GM21423 (cell line): ENCODE measurements around the gene SMOC1.
"Not testable (repeated sequence)": the region's sequence is repeated elsewhere in the genome, so short reads cannot be mapped to it uniquely, and the experiment has no call there.

Experiments
- ATAC-seq: cut with Tn5 transposase; IDR thresholded peaks from one replicate; pipeline ENCODE4 v1.9.1; 2021; ENCODE audit warnings: mild to moderate bottlenecking, moderate library complexity; ENCODE audit not compliant: unreplicated experiment

The SMOC1 gene

GRCh38 chr14:69896080-69896479, 16.9 kb downstream of the SMOC1 start:
- no peak for ATAC-seq

DNA sequence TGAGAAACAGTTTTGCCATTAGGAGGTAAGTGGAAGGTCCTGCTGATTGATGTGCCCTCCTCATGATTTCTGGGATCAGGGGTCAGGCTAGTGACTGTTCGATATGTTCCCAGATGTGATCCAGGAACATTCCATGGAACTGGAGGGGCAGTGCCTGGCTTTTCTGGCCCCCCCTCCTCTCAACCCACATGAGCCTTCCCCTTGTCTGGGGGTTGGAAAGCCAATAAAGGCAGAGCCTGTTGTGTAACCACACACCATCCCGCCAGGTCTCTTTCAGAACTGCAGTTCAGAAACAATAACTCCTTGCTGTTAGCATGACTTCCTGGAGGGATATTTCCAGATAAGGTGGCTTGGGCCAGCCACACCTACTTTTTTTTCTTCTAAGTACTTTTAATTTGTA, 17.8 kb downstream of the SMOC1 start:
- ATAC-seq, result no peak

DNA sequence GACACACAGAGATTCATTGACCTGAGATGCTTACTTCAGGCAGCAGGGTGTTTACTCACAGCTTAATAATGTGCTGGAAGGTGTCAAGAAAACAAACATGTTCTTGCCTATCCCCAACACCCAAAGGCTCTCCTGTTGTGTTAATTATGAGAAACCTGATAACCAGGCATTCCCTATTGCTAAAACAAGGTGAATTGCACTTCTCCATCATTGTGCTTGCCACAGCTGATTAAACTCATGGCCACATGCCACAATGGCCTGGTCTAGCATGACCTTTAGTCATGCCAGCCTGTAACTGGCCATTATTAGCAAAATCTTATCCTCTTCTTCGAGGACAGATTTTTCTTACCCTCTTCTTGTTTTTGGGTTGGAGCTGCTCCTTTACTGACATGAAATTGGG, 21.4 kb downstream of the SMOC1 start:
- no peak for ATAC-seq

DNA sequence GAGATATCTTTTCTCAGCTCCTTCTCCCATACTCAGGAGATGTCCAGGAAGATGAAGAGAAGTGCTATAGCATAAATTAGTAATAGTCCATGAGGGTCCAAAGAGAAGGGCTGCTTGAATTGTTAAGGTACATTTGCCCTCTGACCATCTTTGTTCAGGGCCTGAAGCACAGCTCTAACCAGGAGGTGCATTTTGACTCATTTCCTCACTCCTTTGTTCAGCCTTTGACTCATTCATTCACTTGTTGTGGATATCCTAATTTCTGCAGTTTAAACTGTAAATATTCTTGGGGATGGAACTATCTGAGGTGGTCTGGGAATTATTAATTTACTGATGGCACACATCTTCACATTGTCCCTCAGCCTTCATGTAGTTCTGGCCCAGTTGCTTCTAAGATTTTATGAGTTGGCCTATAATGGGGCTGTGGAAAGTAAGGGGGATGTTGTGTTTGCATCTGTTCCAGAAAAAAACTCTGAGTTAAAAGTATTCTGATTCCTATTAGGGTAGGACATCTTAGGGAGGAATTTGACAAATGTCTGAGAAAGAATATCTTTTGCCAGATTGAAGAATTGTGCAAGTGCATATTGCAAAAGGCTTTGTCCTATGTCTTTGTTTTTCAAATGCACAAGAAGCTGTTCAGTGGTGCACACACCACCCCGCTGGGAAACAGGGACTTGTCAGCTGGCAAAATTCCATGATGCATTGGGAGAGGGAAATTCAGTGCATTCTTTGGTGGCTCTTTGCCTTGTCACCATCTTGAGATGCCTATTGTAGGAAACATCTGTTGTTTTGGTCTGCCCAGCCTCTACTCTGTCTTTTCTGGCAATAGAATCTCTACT, 22.1 kb downstream of the SMOC1 start:
- no peak for ATAC-seq

GRCh38 chr14:69903046-69903445, 23.8 kb downstream of the SMOC1 start:
- not testable (repeated sequence) for ATAC-seq

DNA sequence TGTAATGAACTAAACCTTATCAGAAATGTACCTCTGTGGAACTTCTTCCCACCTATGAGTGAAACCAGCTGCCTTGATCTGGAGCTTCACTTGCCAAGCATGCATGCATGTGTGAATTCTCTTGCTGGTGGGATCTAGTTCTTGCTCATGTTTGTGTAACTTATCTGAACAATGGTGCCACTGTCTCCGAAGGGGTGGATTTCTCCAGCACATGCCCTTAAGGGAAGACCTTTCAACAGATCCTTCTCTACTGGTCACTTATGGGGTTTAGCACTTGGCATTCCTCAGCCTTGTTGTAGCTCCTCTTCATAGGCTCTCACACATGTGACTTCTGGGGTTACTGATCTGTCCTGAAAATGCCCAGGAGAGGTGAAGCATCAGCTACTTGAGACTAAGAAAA, 25.0 kb downstream of the SMOC1 start:
- ATAC-seq, result no peak

GRCh38 chr14:69906201-69906600, 27.0 kb downstream of the SMOC1 start:
- ATAC-seq, result no peak

DNA sequence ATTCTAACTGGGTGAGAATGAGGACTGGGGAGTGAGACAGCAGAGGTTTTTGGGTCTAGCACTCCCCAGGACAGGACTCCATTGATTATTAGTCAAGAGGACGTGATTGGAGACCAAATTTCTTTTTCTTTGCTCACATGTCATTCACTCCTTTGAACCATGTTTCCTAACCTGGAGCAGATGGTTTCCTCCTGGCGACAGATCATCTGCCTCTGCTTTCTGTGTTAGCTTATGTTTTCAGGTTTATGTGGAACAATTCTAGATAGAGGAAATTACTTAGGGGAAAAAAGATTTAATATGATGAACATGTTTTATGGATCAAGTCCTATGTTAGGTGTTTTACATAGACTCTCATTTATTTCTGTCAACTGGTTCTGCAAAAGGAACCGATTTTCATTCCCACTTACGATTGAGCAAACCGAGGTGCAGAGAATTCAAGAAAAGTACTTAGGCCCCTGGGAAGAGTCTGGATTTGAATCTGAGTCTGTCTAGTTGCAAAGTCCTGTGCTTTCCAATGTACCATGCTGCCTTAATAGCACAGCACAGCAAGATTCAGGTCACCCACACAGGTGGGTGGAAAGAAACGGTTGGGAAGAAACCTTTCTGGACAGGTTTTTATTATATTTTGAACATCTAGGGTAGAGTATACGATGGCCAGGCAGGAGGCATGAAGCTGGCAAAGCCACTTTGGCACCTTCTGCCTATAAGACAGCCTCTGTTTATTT, 30.8 kb downstream of the SMOC1 start:
- no peak for ATAC-seq

DNA sequence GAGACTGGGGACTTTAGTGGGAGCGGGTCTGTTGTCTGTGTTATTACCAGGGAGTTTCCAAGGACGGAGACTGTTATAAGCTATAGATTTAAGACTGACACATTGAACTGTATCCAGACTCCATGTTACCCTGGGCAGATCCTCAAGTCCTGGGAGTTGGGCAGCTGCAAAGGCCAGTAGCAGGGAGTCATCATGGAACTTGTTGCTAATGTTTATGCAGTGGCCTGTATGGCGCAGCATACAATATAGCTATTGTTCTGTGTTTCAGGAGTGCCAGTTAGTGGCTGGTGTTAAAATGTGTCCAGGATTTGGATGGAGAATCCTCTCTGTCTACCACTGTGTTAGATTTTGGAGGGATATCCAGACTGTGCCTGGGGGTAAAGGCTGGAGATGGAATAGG, 31.7 kb downstream of the SMOC1 start:
- no peak for ATAC-seq

DNA sequence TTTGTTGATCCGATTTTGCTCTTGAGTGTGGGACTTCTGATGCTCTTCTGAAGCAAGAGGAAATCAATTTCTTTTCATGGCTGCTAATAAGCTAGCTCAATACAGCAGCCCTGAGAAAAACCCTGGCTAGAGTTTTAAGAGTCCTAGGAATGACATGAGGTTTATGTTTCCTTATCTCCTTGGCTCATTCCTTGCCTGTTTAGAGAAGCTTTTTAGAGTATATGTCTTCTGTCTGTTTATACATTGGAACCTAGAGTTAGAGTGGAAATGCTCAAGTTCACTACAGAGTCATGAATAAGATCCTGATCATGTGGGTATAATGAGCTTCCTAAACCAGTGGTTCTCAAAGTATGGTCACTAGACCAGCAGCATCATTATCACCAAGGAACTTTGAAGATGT, 34.5 kb downstream of the SMOC1 start:
- no peak for ATAC-seq

GRCh38 chr14:69916396-69916795, 37.2 kb downstream of the SMOC1 start:
- no peak for ATAC-seq

DNA sequence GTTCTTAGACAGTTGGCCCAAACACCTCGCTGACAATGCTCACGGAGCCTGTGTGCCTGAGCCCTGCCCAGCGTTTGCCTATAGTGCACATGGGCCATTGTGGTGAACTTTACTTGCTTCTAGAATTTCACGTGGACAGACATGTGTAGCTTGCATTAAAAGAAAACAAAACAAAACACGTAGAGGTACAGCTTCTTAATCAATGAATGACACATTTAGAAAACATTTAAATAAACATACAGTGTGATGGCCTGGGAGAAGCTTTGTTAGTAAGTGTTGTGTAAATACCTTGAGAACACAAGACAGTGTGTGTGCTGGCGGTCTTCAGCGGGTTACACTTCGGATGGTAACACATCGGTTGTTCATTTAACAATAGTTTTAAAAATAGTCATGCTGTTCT, 38.1 kb downstream of the SMOC1 start:
- ATAC-seq, result no peak

DNA sequence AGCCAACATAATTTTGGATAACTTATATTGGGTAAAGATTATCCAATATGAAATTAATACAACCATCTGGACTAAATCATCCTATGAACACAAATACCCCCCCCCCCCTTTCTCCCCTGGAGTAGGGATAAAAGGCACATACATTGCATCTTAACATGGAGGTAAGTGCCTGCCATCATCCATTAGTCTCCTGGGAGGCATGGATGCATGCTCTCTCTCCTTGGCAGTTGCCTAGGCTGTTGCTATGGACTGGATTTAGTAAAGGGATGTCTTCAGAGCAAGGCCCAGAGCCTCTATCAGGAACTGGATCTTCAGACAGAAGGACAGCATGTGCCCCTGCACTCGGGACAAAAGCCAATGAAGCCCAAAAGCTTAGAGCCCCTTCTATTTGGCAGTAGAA, 40.6 kb downstream of the SMOC1 start:
- ATAC-seq, result no peak

- no peak for ATAC-seq
Measured at GRCh38 chr14:69921052-69921451, 41.8 kb downstream of the SMOC1 start.

DNA sequence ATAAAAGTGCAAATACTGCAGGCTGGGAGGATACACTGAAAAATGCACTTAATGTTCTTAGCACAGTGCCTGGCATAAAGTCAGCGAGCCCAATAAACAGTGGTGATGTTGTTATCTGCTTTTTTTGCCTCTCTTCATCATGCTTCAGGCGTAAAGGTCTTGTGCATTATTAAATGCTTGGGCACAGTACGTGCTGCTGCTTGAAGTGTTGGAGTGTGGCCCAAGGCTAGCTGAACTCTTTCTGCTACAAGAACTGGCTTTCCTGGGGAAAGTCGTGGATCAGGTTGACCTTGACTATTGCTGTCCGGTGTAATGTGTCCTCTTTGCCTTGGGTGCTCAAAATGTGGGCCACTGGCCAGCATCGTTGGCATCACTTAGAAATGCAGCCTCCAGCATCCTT, 43.0 kb downstream of the SMOC1 start:
- ATAC-seq, result no peak

DNA sequence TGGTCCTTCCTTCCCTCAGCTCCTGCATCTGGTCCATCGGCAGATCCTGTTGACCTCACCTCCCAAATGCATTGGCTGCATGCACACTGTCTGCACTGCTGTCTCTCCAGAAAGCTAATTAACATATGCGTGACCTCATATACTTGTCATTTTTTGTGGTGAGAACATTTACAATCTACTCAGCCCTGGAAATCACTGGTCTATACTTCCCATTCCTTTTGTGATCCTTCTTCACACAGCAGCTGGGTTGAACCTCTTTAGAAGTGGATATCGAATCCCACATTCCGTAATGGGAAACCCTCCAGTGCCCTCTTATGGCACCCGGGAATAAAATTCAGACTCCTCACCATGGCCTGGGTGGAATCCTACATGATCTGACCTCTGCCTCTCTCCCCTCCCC, 45.0 kb downstream of the SMOC1 start:
- no peak for ATAC-seq

GRCh38 chr14:69928111-69928523, 48.9 kb downstream of the SMOC1 start:
- ATAC-seq, result no peak

DNA sequence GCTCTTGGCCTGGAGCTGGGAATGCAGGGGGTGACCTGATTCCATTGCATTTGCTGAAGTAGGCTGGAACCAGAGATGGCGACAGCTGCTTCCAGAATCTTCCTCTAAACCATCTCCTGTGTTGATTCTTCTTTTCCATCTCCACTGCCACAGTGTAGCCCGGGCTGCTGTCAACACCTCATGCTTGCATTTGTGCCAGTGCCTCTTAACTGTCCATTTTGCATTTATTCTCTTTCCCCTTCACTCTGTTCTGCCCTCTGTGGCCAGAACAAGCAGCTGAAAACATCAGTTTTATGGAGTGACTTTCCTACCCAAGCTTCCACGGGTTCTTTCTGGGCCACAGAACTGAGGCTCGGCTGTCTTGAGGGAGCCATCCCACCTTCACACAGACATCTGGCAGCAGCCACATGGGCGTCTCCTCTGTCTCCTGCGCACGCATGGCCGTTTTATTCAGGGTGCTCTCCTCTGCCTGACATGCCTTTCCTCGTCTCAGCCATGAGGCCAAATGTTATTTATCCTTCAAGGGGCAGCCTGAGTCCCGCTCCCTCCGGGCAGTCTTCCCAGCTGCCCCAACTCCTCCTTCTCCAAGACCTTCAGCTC, 51.7 kb downstream of the SMOC1 start:
- ATAC-seq, result no peak

GRCh38 chr14:69931960-69932359, 52.7 kb downstream of the SMOC1 start:
- ATAC-seq, result no peak

- no peak for ATAC-seq
Measured at GRCh38 chr14:69932391-69932790, 53.2 kb downstream of the SMOC1 start.

GRCh38 chr14:69933623-69934275, 54.5 kb downstream of the SMOC1 start:
- ATAC-seq, result no peak
